Activated effector memory CD4-positive, alpha-beta T cell treated with anti-CD3 and anti-CD28 coated beads, Interleukin-2, amount 50 U/mL, for 16 hours (primary cell): ENCODE measurements around the gene HIVEP1.
"Not testable (repeated sequence)": the region's sequence is repeated elsewhere in the genome, so short reads cannot be mapped to it uniquely, and the experiment has no call there.

ENCODE experiments used
- DNase-seq: peaks from one replicate; pipeline ENCODE4 v3.0.0-alpha.2; 2020

Gene HIVEP1

GRCh38 chr6:12094689-12095088 lies 82.6 kb downstream of the HIVEP1 start:
- no peak for DNase-seq

DNA sequence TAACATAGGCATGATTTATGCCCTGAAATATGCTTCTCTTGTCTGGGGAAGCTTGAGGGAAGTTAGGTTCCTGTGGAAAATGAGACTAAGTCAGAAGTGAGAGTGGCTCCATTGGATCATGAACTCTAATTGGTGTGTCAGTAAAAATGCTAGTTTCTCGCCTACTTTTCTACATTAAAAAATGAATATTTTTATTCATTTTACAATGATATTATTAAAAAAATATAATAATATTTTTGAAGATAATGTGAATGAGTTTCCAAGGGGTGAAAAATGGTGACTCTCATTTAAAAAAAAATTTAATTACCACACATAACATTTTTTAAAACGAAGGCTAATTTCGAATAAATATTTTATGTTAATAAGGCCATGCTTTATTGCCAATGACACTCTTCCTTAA lies 84.2 kb downstream of the HIVEP1 start:
- DNase-seq = no peak

DNA sequence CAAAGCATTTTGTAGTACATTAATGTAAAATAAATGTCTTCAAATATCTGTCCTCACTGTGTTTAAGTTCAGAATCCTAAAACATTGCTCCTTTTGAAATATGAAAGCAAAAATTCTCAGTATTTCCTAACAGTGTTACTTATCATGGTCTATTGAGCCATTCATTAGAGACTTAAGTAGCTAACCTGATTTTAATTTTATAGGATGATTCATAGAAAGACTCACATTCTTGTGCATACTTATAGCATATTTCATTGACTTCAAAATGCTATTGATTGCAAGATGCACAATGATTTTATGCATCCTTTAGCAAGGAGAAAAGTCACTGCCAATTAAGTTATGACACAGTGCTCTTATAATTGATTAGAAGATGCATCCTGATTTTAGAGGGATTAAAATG lies 85.7 kb downstream of the HIVEP1 start:
- DNase-seq = no peak

- DNase-seq = no peak
Measured at GRCh38 chr6:12099623-12100338, 87.7 kb downstream of the HIVEP1 start.

GRCh38 chr6:12101048-12101447 lies 88.9 kb downstream of the HIVEP1 start:
- DNase-seq = no peak

DNA sequence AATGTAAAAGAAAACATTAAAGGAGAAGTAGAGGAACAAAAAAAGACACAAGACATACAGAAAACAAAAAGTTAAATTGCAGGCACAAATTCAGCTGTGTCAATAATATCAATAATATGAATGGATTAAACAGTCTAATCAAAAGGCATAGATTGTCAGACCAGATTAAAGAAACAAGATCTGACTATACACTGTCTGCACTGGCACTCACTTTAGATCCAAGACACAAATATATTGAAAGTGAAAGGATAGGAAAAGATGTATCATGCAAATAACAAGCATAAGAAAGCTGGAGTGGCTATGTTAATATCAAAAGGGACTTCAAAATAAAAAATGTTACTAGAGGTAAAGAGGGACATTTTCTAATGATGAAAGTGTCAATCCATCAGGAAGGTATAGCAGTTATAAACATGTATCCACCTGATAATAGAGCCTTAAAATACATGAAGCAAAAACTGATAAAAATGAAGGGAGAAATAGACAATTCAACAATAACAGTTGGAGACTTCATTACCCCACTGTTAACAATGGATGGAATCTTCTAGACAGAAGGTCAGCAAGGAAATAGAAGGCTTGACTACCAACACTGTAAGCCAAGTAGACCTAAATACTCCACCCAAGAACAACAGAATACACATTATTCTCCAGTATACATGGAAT lies 89.7 kb downstream of the HIVEP1 start:
- DNase-seq = no peak

- no peak for DNase-seq
Measured at GRCh38 chr6:12102350-12102749, 90.2 kb downstream of the HIVEP1 start.

DNA sequence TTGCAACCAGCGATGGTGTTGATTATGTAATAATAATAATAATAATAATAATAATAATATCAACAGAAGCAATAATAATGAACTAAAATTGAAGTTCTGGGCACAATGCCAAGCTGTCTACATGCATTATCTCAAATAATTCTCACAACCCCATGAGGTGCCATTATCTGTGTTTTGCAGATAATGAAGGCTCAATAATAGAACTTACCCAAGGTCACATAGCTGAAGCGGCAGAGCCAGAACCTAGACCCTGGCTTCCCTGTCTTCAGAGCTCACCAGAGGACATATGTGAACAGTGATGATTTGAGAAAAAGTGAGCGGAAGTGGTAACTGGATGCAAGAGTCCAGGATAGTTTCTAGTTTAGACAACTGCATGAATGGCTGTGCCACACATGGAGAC lies 91.0 kb downstream of the HIVEP1 start:
- DNase-seq = no peak

DNA sequence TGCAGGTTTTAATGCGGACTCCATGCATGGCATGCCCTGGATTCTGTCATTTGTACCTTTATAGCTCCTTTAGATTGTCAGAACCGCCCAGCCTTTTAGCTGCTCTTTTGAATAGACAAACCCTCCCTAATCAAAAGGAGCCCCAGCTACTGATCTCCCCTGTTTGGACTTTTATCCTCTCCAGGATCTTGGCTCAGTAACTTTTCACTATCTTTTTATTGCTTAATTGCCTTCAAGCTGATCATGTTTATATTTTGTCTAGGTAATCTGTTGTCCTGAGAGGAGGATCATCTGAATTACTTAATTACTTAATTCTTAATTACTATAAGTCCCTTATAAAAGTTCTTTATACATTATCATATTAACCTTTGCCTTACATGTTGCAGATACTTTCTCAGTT lies 93.2 kb downstream of the HIVEP1 start:
- DNase-seq = no peak

- DNase-seq = not testable (repeated sequence)
Measured at GRCh38 chr6:12108376-12108775, 96.3 kb downstream of the HIVEP1 start.

- DNase-seq = no peak
Measured at GRCh38 chr6:12110523-12111362, 98.6 kb downstream of the HIVEP1 start.

DNA sequence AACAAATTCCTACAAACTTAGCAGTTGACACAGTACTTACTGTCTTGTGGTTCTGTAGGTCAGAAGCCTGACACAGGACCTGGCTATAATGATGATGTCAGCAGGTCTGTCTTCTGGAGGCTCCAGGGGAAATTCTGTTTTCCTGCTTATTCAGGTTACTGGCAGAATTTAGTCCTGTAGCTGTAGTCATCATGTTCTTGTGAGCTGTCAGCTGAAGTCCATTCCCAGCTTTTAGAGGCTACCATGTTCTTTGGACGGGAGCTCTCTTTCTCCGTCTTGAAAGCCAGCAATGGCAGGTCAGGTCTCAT lies 99.2 kb downstream of the HIVEP1 start:
- DNase-seq = no peak

- DNase-seq = no peak
Measured at GRCh38 chr6:12112540-12113189, 100.6 kb downstream of the HIVEP1 start.

- no peak for DNase-seq
Measured at GRCh38 chr6:12113190-12113577, 101.1 kb downstream of the HIVEP1 start.

DNA sequence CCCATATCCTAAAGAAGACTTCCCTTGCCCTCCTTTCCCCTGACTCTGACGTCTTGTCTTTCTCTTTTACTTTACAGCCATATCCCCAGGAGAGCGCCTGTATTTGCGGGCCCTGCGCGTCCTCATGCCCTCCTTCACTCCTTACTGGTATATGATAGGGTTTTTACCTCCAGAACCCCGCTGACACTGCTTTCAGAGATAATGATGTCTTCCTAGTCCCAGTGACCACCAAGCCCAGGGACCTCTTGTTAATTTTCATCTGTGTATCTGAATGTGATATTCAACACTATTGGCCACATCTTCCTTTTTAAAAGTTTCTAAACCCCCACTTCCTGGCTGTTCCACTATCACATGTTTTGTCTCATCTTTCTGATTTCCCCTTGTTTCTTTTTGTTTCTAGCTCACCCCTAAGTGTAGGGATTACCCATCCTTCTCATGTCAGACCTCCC lies 102.0 kb downstream of the HIVEP1 start:
- no peak for DNase-seq

DNA sequence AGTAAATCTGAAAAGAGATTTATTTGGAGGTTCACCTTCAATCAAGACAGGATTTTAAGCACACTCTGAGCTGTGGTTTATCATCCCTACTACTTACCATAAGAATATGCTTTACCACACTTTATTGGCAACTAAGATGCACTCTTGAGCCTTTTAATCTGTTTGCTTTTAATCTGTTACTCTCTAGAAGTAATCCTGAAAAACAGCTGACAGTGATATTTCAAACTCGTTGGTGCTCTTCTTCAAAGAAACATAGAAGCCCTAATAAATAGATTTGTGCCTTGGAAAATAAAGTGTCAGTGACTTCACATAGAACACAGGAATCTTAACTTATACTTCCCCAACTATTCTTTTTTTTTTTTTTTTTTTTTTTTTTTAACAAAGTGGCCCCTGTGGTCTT lies 102.9 kb downstream of the HIVEP1 start:
- no peak for DNase-seq

DNA sequence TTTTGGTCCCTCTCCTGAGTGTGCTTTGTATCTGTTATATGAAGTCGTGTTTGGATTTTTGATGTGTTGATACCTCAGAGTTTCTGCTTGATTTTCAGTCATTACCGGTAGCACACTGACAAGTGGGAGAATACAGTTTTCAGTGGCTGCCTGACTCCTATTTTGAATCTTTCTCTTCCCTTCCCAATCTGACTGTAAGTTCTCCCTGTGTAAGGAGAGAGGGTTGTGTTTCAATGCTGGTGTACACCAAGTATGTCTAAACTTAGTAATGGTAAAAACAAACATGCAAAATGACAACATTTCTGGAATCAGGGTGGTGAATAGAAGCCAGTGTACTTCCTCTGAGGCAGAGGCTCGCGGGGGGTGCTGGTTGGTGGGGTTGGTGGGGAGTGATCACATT lies 103.4 kb downstream of the HIVEP1 start:
- DNase-seq = no peak

DNA sequence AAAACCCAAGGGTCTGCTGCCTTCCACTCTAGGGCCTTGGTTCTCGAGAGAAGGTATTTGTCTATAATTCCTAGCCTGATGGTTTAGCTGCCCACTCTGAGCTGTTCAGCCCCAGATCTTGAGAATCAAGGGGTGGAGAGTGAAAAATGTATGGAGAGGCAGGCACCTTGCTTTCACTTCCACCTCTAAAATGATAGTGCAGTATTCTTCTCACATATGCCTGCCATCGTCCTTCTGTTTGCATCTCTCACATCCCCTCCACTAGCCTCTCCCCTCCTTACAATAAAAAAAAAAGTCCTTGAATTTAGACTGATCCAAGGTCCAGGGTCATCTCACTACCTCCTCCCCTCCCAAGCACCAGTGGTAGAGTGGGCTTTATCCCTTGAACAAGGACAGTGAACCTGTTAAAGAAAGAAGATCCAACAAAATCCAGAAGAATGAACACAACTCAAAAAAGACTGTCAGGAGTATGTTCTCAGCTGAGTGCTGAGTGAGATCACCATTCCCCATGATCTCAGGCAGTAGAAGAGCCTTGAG lies 104.2 kb downstream of the HIVEP1 start:
- DNase-seq = no peak

- no peak for DNase-seq
Measured at GRCh38 chr6:12116978-12117377, 104.9 kb downstream of the HIVEP1 start.

DNA sequence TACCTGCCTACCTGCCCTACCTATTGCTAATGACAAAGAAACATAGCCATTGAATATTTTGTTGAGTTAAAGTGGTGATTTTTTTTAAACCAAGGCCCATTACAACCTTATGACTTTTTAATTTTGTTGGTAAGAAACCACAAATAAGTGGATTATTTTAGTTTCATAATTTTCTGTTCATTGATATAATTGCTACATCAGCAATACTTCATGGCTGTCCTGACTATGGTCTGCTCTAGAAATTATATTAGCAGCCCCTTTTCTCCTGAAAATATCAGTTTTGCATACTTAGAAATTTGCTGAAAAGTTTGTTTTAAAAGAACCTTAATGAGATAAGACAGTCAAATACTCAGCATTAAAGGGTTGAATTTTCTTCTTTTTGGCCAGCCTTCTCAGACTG lies 106.5 kb downstream of the HIVEP1 start:
- DNase-seq = no peak

GRCh38 chr6:12119085-12119588 lies 107.0 kb downstream of the HIVEP1 start:
- peak; percentile 72 for DNase-seq

GRCh38 chr6:12125396-12125795 lies 113.3 kb downstream of the HIVEP1 start:
- no peak for DNase-seq

GRCh38 chr6:12126051-12126450 lies 113.9 kb downstream of the HIVEP1 start:
- DNase-seq = no peak
